ENCODE data around the gene NOL3. TPM values are rescaled to one million over a fixed set of nuclear protein-coding genes. Genes with fewer than 3 reads are reported as not detected.

NOL3 gene
- total and polyA plus RNA-seq, 2 of the 13 experiments (the other 11 are each of a cell fraction or from before 2014, with no cell fraction given), result 5.7 to 20.5 TPM

DNA sequence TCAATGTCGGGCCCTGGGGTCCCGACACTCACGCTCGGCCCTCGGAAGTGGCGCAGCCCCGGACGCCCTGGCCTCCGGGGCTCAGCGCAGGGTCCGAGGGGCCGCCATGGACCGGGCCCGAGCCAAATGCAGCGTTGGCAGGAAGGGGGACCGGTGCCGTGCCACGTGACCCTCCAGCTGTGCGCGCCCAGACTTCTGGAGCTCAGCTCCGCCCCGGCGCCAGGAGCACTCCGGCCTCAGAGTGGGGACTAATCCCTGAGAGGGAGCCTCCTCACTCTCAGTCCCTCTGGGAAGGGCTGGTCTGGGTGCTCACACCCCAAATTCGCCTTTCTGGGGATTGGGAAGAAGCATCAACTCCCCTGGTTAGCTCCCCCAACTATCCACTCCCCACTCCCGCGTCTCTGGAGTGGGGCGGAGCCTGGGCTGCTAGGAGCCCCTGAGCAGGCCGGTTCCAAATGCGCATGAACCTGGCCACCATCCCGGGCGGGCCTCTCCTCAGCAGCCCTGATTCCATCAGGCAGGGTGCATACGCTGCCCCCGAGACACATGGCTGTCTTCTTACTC, 19.4 kb upstream of the NOL3 start, which contains the start of gene B3GNT9 (continued):
- TF ChIP-seq, protein P1, sequence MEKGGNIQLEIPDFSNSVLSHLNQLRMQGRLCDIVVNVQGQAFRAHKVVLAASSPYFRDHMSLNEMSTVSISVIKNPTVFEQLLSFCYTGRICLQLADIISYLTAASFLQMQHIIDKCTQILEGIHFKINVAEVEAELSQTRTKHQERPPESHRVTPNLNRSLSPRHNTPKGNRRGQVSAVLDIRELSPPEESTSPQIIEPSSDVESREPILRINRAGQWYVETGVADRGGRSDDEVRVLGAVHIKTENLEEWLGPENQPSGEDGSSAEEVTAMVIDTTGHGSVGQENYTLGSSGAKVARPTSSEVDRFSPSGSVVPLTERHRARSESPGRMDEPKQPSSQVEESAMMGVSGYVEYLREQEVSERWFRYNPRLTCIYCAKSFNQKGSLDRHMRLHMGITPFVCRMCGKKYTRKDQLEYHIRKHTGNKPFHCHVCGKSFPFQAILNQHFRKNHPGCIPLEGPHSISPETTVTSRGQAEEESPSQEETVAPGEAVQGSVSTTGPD (CRISPR knock-in tag; IDR thresholded peaks at IDR 0.05), result no peak
- TF ChIP-seq ZNF296 (CRISPR knock-in tag; conservative IDR thresholded peaks at IDR 0.05) (no peak), MZF1 (CRISPR knock-in tag; IDR thresholded peaks at IDR 0.05; ENCODE audit: borderline replicate concordance) (no peak), ZNF7 (CRISPR knock-in tag; IDR thresholded peaks at IDR 0.05) (no peak), ZNF652 (CRISPR knock-in tag; IDR thresholded peaks at IDR 0.05; ENCODE audit: borderline replicate concordance, low read depth) (no peak), ZNF121 (CRISPR knock-in tag; IDR thresholded peaks at IDR 0.05) (no peak), POLR2AphosphoS5 (IDR thresholded peaks at IDR 0.05; ENCODE audit: low read depth, low read length) (no peak), ZNF143 (CRISPR knock-in tag; IDR thresholded peaks at IDR 0.05) (peak; percentile 17; the same call in 1 of the 2 replicates), MXI1 (IDR thresholded peaks at IDR 0.05; ENCODE audit: borderline replicate concordance, low read depth, low read length) (peak; percentile 26; the same call in 1 of the 3 replicates), KMT2A (CRISPR knock-in tag; IDR thresholded peaks at IDR 0.05) (no peak)
- TF ChIP-seq, protein P2, sequence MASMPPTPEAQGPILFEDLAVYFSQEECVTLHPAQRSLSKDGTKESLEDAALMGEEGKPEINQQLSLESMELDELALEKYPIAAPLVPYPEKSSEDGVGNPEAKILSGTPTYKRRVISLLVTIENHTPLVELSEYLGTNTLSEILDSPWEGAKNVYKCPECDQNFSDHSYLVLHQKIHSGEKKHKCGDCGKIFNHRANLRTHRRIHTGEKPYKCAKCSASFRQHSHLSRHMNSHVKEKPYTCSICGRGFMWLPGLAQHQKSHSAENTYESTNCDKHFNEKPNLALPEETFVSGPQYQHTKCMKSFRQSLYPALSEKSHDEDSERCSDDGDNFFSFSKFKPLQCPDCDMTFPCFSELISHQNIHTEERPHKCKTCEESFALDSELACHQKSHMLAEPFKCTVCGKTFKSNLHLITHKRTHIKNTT (CRISPR knock-in tag; IDR thresholded peaks at IDR 0.05), result no peak
- TF ChIP-seq, protein P3, sequence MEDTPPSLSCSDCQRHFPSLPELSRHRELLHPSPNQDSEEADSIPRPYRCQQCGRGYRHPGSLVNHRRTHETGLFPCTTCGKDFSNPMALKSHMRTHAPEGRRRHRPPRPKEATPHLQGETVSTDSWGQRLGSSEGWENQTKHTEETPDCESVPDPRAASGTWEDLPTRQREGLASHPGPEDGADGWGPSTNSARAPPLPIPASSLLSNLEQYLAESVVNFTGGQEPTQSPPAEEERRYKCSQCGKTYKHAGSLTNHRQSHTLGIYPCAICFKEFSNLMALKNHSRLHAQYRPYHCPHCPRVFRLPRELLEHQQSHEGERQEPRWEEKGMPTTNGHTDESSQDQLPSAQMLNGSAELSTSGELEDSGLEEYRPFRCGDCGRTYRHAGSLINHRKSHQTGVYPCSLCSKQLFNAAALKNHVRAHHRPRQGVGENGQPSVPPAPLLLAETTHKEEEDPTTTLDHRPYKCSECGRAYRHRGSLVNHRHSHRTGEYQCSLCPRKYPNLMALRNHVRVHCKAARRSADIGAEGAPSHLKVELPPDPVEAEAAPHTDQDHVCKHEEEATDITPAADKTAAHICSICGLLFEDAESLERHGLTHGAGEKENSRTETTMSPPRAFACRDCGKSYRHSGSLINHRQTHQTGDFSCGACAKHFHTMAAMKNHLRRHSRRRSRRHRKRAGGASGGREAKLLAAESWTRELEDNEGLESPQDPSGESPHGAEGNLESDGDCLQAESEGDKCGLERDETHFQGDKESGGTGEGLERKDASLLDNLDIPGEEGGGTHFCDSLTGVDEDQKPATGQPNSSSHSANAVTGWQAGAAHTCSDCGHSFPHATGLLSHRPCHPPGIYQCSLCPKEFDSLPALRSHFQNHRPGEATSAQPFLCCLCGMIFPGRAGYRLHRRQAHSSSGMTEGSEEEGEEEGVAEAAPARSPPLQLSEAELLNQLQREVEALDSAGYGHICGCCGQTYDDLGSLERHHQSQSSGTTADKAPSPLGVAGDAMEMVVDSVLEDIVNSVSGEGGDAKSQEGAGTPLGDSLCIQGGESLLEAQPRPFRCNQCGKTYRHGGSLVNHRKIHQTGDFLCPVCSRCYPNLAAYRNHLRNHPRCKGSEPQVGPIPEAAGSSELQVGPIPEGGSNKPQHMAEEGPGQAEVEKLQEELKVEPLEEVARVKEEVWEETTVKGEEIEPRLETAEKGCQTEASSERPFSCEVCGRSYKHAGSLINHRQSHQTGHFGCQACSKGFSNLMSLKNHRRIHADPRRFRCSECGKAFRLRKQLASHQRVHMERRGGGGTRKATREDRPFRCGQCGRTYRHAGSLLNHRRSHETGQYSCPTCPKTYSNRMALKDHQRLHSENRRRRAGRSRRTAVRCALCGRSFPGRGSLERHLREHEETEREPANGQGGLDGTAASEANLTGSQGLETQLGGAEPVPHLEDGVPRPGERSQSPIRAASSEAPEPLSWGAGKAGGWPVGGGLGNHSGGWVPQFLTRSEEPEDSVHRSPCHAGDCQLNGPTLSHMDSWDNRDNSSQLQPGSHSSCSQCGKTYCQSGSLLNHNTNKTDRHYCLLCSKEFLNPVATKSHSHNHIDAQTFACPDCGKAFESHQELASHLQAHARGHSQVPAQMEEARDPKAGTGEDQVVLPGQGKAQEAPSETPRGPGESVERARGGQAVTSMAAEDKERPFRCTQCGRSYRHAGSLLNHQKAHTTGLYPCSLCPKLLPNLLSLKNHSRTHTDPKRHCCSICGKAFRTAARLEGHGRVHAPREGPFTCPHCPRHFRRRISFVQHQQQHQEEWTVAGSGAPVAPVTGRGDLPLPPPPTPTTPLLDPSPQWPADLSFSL (CRISPR knock-in tag; IDR thresholded peaks at IDR 0.05), result no peak
- TF ChIP-seq, protein P4, sequence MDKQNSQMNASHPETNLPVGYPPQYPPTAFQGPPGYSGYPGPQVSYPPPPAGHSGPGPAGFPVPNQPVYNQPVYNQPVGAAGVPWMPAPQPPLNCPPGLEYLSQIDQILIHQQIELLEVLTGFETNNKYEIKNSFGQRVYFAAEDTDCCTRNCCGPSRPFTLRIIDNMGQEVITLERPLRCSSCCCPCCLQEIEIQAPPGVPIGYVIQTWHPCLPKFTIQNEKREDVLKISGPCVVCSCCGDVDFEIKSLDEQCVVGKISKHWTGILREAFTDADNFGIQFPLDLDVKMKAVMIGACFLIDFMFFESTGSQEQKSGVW (CRISPR knock-in tag; IDR thresholded peaks at IDR 0.05; ENCODE audit: borderline replicate concordance), result no peak
- TF ChIP-seq, protein P5, sequence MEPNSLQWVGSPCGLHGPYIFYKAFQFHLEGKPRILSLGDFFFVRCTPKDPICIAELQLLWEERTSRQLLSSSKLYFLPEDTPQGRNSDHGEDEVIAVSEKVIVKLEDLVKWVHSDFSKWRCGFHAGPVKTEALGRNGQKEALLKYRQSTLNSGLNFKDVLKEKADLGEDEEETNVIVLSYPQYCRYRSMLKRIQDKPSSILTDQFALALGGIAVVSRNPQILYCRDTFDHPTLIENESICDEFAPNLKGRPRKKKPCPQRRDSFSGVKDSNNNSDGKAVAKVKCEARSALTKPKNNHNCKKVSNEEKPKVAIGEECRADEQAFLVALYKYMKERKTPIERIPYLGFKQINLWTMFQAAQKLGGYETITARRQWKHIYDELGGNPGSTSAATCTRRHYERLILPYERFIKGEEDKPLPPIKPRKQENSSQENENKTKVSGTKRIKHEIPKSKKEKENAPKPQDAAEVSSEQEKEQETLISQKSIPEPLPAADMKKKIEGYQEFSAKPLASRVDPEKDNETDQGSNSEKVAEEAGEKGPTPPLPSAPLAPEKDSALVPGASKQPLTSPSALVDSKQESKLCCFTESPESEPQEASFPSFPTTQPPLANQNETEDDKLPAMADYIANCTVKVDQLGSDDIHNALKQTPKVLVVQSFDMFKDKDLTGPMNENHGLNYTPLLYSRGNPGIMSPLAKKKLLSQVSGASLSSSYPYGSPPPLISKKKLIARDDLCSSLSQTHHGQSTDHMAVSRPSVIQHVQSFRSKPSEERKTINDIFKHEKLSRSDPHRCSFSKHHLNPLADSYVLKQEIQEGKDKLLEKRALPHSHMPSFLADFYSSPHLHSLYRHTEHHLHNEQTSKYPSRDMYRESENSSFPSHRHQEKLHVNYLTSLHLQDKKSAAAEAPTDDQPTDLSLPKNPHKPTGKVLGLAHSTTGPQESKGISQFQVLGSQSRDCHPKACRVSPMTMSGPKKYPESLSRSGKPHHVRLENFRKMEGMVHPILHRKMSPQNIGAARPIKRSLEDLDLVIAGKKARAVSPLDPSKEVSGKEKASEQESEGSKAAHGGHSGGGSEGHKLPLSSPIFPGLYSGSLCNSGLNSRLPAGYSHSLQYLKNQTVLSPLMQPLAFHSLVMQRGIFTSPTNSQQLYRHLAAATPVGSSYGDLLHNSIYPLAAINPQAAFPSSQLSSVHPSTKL (CRISPR knock-in tag; IDR thresholded peaks at IDR 0.05), result no peak
